Stimulated activated CD4-positive, alpha-beta T cell treated with anti-CD3 and anti-CD28 coated beads, Interleukin-12 subunit alpha, Interleukin-12 subunit beta, amount 100 ng/mL, for 48 hours (primary cell): ENCODE results near the gene GPC1.

Source experiments
- DNase-seq, 3 donors: peaks; one replicate each; pipeline ENCODE4 v3.0.0-alpha.2; 2020; ENCODE audit warnings: low read depth in 2 of 3, low spot score in 1 of 3

GPC1 gene

GRCh38 chr2:240429341-240429871 is 6.1 kb upstream of the GPC1 start:
- DNase-seq, result no peak

DNA sequence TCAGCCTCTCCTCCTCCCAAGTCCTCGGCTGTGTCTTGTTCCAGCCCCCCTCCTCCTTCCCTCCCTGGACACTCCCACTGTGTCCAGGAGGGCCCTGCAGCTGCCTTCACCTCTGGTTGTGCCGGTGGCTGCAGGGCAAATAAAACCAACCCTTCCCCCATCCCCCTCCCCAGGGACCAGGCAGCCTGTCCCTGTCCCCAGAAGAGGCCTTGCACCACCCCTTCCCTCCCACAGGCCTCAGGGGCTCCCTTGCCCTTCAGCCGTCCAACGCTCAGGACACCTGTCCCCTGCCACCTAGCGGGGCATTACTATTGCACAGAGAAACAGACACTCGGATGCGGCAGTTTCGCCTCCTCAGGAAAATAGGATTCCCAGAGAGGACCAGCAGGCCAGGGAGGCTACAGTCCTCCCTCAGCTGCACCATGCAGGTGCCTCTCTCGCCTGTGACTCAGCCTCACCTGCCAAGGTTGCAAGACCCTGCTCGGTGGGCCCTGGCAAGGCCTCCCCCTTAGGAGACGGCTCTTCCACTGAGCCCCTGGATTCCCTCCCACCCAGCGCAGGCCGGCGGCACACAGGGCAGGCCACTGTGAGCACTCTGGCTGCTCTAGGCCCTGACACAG is 5.5 kb upstream of the GPC1 start:
- DNase-seq, result no peak

- DNase-seq, result no peak
Measured at GRCh38 chr2:240430595-240430994, 4.9 kb upstream of the GPC1 start.

DNA sequence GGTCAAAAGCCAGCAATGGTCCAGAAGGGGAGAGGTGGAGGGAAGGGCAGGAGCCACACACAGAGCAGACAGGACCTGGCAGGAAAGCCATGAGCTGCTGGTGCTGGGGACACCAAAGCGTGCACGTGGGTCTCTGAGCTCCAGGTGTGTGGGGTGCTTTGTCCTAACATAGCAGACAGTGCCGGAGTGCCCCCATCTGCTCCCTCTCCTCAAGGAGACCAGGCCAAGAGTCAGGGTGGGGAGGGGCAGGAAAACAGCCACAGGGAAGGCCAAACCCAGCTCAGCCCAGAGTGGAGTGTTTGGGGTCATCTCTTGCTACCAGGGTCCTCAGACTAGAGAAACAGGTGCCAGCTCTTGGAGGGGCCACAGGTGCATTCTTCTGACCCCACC is 4.2 kb upstream of the GPC1 start:
- DNase-seq, result no peak

DNA sequence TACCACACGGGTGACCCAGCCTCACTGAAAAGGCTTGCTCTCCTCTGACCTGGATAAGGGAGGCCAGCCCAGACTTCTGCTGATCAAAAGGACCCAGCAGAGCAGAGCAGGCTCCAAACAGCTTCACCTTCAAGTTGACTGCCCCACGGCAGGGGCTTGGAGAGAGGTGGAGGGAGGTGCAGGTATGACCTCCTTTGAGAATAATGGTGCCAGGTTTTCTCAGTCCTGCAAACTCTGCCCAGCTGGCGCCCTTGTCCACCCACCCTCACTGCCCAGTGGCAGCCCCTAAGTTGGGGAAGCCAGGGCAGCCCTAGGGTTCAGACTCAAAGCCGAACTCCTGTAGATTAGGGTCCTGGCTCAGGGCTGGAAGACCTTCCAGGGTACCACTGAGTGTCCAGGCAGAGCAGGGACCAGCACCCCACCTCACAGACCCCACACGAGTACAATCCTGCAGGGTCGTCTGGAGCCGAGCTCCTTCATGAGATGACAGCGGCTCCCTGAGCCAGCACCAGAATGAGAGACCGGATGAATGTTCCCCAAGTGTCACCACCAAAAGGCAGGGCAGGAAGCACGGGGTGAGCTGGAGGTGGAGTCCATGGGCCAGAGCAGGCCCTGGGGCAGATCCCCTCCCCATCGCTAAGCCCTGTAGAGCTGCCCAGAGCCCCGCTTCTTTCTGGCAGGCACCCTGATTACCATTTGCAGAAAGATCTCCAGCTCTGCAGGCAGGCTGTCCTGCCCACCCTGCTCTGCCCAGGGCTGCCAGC is 3.6 kb upstream of the GPC1 start:
- no peak for DNase-seq

GRCh38 chr2:240432430-240432819 is 3.0 kb upstream of the GPC1 start:
- DNase-seq, result no peak

DNA sequence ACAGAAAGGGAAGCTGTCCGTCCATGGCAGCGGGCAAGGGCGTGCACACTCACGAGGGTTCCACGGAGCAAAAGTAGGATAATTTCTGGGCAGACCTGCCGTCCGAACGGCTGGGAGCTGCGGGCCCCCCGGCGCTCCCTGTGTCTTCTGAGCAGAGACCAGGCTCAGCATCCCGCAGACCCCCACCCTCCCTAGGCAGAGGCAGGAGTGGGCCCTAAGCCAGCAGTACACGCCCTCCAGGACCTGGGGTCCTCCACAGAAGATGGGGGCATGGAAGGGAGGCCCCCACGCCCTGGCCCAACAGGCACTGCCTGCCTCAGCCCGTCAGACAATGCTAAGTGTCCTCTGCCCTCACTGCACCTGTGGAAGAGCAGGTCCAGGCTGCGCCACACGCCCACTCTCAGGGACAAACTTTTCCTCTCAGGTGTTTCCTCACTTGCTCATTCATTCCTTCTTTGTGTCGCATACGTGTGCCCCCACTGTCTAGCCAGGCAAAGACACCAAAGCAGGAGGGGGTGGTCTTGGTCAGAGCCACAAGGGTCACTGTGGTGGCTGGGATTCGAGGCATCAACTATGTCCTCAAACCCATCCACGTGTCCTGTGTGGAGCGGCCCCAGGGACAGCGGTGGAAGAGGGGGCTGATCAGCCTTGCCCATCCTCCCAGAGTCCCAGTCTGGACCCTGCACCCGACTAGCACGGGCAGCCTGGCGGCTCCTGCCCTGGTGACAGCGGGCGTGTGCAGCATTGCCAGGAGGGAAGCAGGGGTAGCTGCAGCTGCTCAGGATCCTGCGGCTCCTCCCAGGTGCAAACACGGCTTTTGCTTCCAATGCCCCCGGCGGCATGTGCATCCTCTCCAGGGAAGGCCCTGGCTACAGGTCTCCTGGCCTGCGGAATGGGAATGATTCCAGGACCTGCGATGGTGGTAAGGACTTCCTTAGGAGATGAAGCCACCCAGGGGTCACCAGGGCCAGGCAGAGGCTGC is 2.4 kb upstream of the GPC1 start:
- no peak for DNase-seq

DNA sequence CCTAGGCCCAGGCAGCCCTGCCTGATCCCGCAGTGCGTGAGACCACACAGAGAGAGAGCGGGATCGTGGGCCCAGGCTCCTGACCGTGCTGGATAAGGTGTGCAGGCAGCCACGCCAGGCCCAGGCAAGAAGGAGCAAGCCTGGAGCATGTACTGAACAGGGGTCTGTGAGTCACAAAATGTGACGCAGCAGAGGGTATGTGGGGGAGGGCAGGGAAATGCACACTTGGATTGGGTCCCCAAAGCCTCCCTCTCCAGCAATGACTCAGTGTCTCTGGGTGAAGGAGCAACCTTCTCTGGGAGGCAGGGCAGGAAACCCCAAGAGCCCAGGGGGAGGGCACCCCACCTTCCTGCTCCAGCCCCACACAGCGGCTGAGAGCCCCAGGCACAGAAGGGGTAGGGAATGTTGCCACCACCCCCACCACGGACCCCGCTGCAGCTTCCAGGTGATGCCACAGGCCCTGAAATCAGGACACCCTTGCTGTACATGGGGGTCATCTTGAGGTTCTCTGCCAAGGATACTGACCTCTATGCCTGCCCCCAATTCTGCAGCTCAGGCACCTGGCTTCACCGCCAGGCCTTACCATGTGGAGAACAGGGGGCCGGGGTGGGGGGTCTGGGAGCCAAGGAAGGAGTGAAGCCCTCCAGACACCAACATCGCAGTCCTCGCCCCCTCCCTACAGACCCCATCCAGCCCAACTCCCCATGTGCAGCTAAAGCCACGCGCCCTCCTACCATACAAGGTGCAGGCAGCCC is 1.3 kb upstream of the GPC1 start:
- DNase-seq, result peak in 1 of 3 donors; percentile 25

GRCh38 chr2:240434728-240435456 is 571 bp upstream of the GPC1 start:
- peak; percentile 65 to 85 (median 76) for DNase-seq

DNA sequence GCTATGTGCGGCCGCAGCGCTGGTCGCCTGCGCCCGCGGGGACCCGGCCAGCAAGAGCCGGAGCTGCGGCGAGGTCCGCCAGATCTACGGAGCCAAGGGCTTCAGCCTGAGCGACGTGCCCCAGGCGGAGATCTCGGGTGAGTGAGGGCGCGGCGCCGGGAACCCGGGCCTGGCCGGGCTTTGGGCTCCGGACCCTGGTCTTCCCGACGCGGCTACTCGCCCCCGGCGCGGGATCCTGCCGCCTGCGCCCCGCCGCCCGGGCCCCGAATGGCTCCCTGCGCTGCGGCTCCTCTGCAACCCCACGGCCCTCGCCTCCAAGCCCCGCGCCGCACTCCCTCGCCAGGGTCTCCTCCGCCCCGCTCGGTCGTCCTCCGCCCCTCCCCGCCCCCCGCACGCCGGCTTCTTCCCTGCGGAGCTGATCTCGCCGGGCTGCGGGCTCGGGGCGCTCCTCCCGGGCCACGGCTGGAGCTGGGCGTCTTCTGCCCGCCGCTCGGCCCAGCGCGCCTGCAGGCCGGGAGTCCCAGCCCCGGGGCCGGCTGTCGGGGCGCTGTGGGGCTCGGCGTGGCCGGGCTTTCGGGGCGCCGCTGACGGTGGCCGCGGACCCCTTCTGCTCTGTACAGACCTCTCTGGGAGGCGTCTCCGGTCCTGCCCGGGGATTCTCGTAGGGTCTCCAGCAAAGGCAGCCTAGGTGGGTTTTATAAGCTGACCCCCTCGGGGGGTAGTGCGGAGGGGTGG is 652 bp downstream of the GPC1 start:
- no peak for DNase-seq

DNA sequence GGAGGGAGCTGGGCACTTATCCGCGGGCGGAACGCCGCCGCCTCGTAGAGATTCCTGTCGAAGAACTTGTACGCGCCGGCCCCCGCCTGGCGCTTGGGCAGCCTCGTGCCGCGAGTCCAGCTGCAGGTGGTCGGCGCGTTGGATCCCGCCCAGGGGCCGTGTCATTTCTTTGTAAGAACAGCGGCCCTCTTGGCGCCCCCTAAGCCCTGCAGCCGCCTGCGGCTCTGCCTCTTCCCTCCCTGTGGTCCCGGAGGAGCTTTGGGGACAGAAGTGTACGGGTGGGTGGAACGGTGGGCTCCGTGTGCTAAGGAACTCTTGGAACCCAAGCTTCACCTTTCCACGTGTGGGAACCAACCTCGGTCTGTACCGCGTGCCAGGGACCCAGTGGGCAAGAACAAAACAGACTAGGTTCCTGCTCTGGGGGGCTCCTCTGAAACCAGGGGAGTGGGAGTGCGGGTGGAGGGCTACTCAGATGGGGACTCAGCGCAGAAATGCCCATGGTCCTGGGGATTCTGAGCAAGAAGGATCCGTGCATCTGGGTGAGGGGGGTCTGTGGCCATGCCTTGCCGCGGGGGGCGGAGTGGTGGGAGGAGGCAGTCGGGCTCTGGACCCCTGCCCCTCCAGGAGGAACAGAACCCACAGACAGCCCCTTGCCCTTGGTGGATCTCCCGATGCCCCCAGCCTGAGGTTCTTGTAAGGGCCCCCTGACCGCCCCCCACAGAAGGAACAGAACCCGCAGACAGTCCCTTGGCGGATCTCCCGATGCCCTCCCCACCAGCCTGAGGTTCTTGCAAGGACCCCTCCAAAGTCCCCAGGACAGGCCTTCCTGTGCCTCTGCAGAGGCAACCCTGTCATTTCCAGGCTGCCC is 1.5 kb downstream of the GPC1 start:
- DNase-seq, result no peak

- DNase-seq, result no peak
Measured at GRCh38 chr2:240437551-240437860, 2.0 kb downstream of the GPC1 start.

- DNase-seq, result peak; percentile 35 to 55 (median 53)
Measured at GRCh38 chr2:240437861-240438809, 2.7 kb downstream of the GPC1 start.

DNA sequence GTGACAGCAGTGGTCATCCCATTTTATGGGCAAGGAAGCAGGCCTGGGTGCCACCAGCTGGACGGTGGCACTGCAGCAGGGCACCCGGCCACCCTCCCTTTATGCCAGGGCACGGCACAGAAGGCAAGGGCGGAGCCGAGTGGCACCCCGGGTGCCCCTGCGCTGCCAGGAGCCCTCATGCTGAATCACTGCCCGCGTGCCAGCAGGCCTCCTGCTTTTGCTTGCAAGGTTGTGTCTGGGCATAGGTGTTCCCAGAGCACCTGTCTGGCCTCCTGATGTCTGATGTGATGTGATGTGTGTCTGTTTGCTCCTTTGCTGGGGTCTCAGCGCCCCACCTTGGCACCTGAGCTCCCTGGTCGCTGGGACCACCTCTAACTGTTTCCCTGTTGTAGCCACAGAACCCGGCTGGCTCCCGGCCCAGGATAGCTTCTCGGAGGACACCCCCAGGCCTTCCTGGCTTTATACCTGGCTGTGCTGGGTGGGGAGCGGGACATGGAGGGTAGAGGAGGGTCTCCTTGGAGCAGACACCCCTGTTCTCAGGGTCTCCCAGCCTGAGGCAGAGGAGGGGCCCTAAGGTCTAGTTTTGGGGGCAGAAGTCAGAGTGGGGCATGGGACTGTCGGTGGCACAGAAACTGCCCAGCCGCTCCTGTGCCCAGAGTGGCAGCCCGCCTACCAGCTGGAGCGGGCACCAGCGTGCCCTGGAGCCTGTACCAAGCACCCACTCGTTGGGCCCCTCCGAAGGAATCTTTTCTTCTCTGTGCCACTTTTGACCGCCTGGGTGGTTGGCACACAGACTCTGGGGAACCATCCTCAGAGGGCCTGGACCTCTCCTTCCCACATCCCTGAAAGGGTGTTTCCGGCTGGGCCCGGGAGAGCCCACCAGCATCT is 3.6 kb downstream of the GPC1 start:
- no peak for DNase-seq

GRCh38 chr2:240439698-240440151 is 4.3 kb downstream of the GPC1 start:
- DNase-seq, result no peak

GRCh38 chr2:240440251-240440650 is 4.8 kb downstream of the GPC1 start:
- DNase-seq, result no peak
